GM23248 (cell line): ENCODE results near the gene CNFN.

Experiments
- EZH2 ChIP-seq: fragments of 200-600 bp; sonication (generic); IDR thresholded peaks from 2 replicates; pipeline ENCODE4 v1.6.1; 2018; ENCODE audit warnings: antibody characterized with exemption, mild to moderate bottlenecking; ENCODE audit not compliant: insufficient read depth, poor library complexity, severe bottlenecking
- EZH2phosphoT487 ChIP-seq: fragments of 200-600 bp; sonication (generic); IDR thresholded peaks from 2 replicates; pipeline ENCODE4 v1.6.1; 2018; ENCODE audit warnings: antibody characterized with exemption, moderate library complexity, mild to moderate bottlenecking, low read depth; ENCODE audit not compliant: insufficient read depth

- TF ChIP-seq EZH2phosphoT487 (no peak), EZH2 (no peak)
Measured at GRCh38 chr19:42376177-42376555, 13.9 kb downstream of the CNFN start.
